UCSD-AML1 (cell line): ENCODE results near the gene FHIT.
"Not testable (repeated sequence)": the region's sequence is repeated elsewhere in the genome, so short reads cannot be mapped to it uniquely, and the experiment has no call there.

ENCODE experiments used
- DNase-seq: peaks from one replicate; lab custom pipeline; 2025; ENCODE audit not compliant: unreplicated experiment; lab: John Stamatoyannopoulos, UW

FHIT gene

GRCh38 chr3:61065451-61066011 lies 185.7 kb downstream of the FHIT start:
- DNase-seq, result no peak

- no peak for DNase-seq
Observed at GRCh38 chr3:61061092-61061723, 190.0 kb downstream of the FHIT start.

DNA sequence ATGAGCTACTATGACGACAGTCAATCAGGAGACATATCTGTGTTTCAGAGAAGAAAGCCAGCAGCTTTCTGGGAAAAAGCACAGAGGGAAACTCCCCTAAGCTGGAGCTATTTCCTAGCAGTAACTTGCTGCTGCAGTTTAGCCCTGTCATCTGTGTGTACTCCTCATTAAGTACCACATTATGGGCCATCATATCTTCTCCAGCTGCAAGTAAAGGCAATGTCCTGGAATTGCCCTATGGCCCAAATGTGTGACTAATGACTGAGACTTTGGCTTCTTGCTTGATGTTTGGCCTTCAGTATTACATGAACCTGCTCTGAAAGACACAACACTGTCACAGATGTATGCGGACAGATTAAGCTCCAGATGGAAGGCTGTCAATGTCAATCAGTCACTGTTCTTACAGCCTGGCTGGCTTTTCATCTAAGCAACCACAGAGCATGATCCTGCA lies 190.8 kb downstream of the FHIT start:
- no peak for DNase-seq

GRCh38 chr3:61058836-61059235 lies 192.4 kb downstream of the FHIT start:
- no peak for DNase-seq

GRCh38 chr3:61057464-61057863 lies 193.8 kb downstream of the FHIT start:
- no peak for DNase-seq

GRCh38 chr3:61055447-61055846 lies 195.8 kb downstream of the FHIT start:
- no peak for DNase-seq

GRCh38 chr3:61053781-61054496 lies 197.3 kb downstream of the FHIT start:
- DNase-seq, result no peak

- no peak for DNase-seq
Observed at GRCh38 chr3:61052851-61053250, 198.4 kb downstream of the FHIT start.

- no peak for DNase-seq
Observed at GRCh38 chr3:61051666-61052065, 199.6 kb downstream of the FHIT start.

DNA sequence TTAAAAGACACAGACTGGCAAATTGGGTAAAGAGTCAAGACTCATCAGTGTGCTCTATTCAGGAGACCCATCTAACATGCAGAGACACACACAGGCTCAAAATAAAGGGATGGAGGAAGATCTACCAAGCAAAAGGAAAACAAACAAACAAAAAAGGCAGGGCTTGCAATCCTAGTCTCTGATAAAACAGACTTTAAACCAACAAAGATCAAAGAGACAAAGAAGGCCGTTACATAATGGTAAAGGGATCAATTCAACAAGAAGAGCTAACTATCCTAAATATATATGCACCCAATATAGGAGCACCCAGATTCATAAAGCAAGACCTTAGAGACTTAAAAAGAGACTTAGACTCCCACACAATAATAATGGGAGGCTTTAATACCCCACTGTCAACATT lies 206.1 kb downstream of the FHIT start:
- not testable (repeated sequence) for DNase-seq

GRCh38 chr3:61043156-61043555 lies 208.1 kb downstream of the FHIT start:
- DNase-seq, result no peak

- DNase-seq, result no peak
Observed at GRCh38 chr3:61040618-61041017, 210.6 kb downstream of the FHIT start.

GRCh38 chr3:61035573-61035972 lies 215.7 kb downstream of the FHIT start:
- DNase-seq, result no peak

DNA sequence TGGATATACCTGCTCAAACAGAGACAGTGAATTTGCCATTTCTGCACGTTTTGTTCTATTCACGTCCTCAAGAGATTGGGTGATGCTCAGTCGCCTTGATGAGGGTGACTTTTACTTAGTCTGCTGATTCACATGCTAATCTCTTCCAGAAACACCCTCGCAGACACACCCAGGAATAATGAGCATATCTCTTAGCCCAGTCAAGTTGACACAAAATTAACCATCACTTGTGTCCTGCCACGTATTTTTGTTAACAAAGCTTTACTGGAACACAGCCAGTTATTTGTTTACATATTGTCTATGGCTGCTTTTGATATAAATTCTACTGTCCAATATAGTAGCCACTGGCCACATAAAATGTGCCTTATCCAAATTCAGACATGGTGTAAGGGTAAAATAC lies 218.3 kb downstream of the FHIT start:
- no peak for DNase-seq

DNA sequence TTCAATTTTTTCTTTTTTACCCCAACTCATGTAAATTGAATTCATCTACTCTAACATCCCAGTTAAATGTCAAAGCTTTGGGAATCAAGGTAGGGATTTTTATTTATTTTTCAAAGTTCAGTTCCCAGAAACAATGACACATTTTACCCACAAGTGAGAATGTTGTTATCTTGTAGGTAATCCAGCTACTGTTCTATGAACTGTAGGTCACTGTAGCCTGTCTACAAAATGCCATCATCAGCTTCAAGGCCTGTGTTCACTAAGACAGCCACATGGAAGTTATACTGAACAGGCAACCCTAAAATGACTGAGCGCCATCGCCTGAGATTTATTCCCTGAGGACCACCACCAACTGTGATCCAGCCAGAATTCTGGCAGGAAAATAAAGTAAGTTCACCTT lies 219.7 kb downstream of the FHIT start:
- DNase-seq, result no peak

DNA sequence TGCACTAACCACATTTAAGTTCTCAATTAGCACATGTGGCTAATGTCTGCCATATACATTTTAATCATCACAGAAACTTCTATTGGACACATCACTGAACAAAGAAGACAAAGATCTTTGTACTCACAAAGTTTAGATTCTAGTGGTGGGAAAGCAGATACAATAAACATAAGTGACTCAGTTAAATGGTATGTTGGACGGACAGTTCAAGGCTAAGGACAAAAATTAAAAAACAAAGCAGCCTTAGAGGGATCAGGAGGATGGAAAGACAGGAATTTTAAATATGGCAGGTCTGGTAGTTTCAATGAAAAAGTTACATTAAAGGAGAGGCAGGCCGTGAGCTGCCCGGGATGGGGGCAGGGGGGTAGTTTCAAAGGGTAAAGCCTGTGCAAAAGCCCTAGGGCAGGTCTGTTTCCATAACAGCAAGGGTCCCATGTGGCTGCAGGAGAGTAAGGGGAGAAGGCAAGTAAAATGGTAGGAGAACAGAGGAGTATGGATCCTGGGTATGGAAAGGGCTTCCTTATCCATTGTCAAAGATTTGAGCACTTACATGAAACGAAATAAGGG lies 220.7 kb downstream of the FHIT start:
- DNase-seq, result no peak

DNA sequence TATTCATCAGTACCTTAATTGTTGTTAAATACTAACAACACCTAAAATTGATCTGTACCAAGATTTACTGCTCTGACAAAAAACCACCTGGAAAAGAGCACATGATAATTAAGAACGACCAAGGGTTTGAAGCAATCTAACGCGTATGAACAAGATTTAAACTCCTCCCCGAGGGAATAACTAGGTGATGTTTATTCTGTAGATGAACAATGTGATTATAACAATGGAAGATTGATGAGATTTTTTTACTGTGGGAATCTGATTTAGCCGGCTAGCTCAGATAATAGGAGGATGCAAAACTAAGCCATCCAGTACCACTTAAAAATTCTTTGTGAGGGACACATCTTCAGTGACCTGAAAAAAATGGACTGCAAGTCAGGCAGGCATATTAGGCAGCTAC lies 222.1 kb downstream of the FHIT start:
- no peak for DNase-seq

DNA sequence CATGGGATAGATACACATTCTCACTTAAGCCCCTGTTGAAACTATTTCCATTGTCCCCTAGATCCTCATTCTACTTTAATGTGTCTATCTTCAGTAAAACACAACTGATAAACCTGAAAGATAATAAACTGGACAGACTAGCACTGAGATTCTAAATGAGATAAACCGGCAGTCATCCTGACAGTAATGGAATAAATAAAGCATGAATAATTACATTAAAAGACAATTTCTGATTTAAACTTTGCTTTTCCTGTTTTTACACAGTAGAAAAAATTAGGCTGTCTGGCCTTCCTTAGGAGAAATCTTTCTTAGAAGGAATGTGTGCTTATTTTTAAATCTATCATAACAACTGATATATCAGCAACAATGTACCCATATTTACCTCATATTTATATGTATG lies 232.4 kb downstream of the FHIT start:
- no peak for DNase-seq

DNA sequence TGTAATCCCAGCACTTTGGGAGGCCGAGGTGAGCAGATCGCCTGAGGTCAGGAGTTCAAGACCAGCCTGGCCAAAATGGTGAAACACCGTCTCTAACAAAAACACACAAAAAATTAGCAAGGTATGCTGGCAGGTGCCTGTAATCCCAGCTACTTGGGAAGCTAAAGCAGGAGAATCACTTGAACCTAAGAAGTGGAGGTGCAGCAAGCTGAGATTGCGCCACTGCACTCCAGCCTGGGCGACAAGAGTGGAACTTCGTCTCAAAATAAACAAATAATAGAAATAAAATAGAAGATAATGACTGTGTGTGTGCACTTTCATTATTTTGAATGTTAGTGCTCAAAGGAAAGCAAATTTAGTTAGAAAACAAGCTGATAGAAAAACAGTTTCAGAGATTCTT lies 234.2 kb downstream of the FHIT start:
- not testable (repeated sequence) for DNase-seq

DNA sequence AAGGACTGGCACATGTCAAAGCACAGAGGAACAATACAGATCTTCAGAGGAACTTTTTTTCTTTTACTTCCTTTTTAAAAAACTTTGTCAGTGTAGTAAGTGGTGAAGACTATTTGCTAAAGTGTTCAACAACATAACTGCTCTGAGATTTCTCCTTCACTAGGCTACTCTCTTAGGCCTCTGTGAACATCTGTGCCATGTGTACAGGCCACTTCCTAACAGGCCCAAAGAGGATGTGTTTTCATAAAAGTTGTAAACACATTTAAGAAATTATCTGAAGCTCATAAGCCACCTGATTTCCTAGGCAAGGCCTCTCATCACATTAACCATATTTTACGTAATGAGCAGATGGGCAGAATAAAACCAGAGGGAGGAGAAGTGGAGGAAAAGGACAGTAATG lies 235.4 kb downstream of the FHIT start:
- DNase-seq, result no peak

DNA sequence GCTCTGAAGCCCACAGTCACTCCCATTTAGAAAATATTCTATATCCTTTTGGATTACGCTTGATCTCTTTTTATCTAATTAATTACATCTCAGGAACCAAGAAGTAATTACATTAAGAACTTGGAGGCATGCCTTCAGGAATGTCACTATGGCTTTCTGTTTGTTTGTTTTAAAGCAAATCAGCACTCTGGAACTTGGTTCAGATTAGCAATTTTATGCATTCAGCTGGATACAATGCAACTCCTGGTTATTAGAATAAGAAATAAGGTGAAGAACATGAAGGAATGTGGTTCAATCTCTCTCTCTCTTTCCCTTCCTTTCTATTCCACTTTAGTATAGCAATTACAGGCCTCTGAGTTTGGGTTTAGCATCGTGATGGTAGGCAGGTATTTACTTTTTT lies 235.8 kb downstream of the FHIT start:
- no peak for DNase-seq

- DNase-seq, result no peak
Observed at GRCh38 chr3:61008998-61009380, 242.3 kb downstream of the FHIT start.
